ENCODE data around the gene SMYD2.

Gene SMYD2

GRCh38 chr1:214329470-214330220, 48.7 kb downstream of the SMYD2 start:
- DNase-seq (ENCODE audit: low read depth in 2 of 2), result no peak

GRCh38 chr1:214330222-214330621, 49.3 kb downstream of the SMYD2 start:
- no peak for DNase-seq (ENCODE audit: low read depth in 2 of 2)

DNA sequence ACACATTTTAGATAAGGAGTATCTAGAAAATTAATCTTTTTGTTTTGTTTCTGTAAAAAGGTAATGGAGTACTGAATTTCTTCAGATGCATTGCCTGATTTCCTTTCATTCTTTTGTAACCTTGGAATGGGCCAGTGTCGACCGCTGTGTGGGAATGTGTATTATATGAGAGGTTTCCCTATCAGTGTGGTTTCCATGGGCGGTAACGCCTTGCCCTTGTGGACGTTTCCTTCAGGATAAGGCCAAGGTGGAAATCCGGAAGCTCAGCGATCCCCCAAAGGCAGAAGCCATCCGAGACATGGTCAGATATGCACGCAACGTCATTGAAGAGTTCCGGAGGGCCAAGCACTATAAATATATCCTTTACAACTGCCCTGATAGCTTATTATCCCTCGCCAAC, 49.8 kb downstream of the SMYD2 start:
- DNase-seq (ENCODE audit: low read depth in 2 of 2), result no peak

DNA sequence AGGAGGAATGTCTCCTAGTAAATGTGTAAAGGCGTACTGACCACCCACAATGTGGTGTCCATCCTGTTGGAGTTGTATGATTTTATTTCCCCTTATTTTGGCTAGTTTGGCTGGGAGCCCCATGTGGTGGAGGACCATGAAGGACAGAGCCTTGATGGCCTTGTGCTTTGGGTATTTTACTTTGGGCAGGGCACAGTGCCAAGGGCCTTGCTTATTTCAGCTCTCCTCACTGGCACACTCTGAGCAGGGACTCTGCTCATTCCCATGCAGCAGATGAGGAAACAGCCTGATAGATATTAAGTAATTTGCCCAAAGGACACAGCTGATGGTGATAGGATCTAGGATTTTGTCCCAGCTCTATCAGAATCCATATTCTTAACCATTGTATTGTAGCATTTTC, 50.2 kb downstream of the SMYD2 start:
- no peak for DNase-seq (ENCODE audit: low read depth in 2 of 2)

- DNase-seq (ENCODE audit: low read depth in 2 of 2), result peak; percentile 21 to 51
Observed at GRCh38 chr1:214331827-214332423, 51.0 kb downstream of the SMYD2 start.

GRCh38 chr1:214332946-214333798, 52.2 kb downstream of the SMYD2 start:
- peak in 1 of 2 donors; percentile 29 for DNase-seq (ENCODE audit: low read depth in 2 of 2)

DNA sequence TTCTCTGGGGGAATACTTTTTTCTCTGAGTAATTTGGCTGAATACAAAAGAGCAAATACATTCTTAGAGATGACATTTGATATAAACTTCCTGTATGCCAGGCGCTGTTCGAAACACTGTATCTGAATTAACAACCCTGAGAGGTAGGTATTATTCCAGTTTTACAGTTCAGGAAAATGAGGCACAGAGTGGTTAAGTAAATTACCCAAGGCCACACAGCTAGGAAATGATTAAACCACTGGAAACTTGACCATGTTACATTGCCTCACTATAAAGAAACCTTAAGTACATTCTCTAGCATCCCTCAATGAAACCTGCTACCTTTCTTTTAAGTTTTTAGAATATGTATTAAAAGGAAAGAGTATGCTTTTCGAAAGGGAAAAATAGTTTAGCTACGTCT, 54.6 kb downstream of the SMYD2 start:
- DNase-seq (ENCODE audit: low read depth in 2 of 2), result no peak

DNA sequence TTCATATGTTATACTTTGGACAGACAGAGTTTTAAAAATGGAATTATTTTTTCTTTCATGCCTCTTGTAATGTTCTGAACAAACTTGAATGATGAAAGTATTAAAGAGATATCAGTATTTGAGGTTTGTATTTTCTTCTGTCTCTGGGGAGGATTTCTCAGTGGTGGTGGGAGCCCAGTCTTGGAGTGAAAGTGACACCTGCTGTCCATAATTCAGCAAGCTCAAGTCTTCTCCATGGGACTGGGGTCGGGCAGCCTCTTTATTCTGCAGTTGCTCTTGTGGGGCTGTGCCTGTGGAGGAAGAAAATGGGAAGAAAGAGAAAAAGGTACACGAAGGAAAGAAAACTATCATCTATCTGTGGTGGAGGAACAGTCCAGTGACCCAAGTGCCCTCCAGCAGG, 56.1 kb downstream of the SMYD2 start:
- DNase-seq (ENCODE audit: low read depth in 2 of 2), result no peak

- DNase-seq (ENCODE audit: low read depth in 2 of 2), result no peak
Observed at GRCh38 chr1:214337511-214337910, 56.6 kb downstream of the SMYD2 start.

GRCh38 chr1:214338212-214338611, 57.3 kb downstream of the SMYD2 start:
- no peak for DNase-seq (ENCODE audit: low read depth in 2 of 2)

- no peak for DNase-seq (ENCODE audit: low read depth in 2 of 2)
Observed at GRCh38 chr1:214341459-214341858, 60.5 kb downstream of the SMYD2 start.

GRCh38 chr1:214341932-214342331, 61.0 kb downstream of the SMYD2 start:
- DNase-seq (ENCODE audit: low read depth in 2 of 2), result no peak

GRCh38 chr1:214342525-214342924, 61.6 kb downstream of the SMYD2 start:
- no peak for DNase-seq (ENCODE audit: low read depth in 2 of 2)

DNA sequence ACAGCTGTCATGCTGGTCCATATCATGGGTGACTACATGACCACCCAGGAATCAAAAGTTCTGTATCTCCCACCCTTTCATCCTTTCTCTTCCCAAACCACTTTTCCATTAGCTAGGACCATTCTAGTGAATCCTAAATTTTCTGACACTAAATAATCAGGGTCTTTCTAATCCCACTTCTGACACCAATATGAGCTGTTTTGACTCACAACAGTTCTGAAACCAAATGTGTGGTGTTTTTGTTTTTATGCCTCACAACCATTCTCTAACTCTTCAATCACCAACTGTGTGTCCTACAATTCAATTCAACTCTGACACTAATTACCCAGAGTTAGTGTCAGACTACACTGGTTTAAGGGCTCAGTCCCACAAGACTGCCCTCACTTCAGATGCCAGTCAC, 63.9 kb downstream of the SMYD2 start:
- DNase-seq (ENCODE audit: low read depth in 2 of 2), result no peak

DNA sequence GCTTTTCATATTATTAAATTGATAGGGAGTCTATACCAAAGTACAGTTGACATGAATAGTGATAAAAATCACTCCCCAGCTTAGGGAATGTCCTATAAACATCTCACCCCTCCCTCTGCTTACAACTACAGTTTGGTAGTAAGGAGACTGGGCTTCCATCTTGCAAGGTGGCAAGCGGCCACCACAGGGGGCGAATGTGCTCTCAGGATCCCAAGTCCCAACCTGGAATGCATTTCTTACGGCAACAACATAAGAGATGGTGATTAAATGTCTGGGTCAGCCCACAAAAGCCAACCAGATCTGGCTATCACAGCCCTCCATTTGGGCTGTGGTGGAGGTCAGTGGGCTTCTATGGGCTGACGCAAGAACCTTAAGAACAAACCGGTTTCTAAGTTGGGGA, 68.0 kb downstream of the SMYD2 start:
- no peak for DNase-seq (ENCODE audit: low read depth in 2 of 2)

GRCh38 chr1:214349781-214350180, 68.8 kb downstream of the SMYD2 start:
- DNase-seq (ENCODE audit: low read depth in 2 of 2), result no peak

- no peak for DNase-seq (ENCODE audit: low read depth in 2 of 2)
Observed at GRCh38 chr1:214351551-214352277, 70.8 kb downstream of the SMYD2 start.

- no peak for DNase-seq (ENCODE audit: low read depth in 2 of 2)
Observed at GRCh38 chr1:214352838-214353237, 71.9 kb downstream of the SMYD2 start.

- no peak for DNase-seq (ENCODE audit: low read depth in 2 of 2)
Observed at GRCh38 chr1:214354440-214355148, 73.6 kb downstream of the SMYD2 start.

- no peak for DNase-seq (ENCODE audit: low read depth in 2 of 2)
Observed at GRCh38 chr1:214360116-214360515, 79.2 kb downstream of the SMYD2 start.

- DNase-seq (ENCODE audit: low read depth in 2 of 2), result no peak
Observed at GRCh38 chr1:214360525-214361164, 79.7 kb downstream of the SMYD2 start.
